Sigmoid colon (tissue), 7 donors: ENCODE data around the gene C6orf89. TPM values are rescaled to one million over a fixed set of nuclear protein-coding genes. Genes with fewer than 3 reads are reported as not detected.

Experiments
- DNase-seq: peaks from one replicate; pipeline ENCODE4 v3.0.0-alpha.2; 2019
- H3K27ac ChIP-seq, 4 donors: fragments of 200-600 bp; sonication (generic); one replicate each; pipeline ENCODE4 v1.5.1; 2016 to 2019; ENCODE audit warnings: mild to moderate bottlenecking in 1 of 4
- H3K27me3 ChIP-seq, 3 donors: fragments of 200-600 bp; sonication (generic); one replicate each; pipeline ENCODE4 v1.5.1; 2019; ENCODE audit warnings: mild to moderate bottlenecking in 1 of 3
- H3K36me3 ChIP-seq, 4 donors: fragments of 200-600 bp; sonication (generic); one replicate each; pipeline ENCODE4 v1.5.1; 2016 to 2019
- H3K4me1 ChIP-seq, 4 donors: fragments of 200-600 bp; sonication (generic); one replicate each; pipeline ENCODE4 v1.5.1; 2017 to 2019
- H3K4me3 ChIP-seq, 4 donors: fragments of 200-600 bp; sonication (generic); one replicate each; pipeline ENCODE4 v1.5.1; 2017 to 2019; ENCODE audit warnings: mild to moderate bottlenecking in 2 of 4, moderate library complexity in 1 of 4
- H3K9me3 ChIP-seq, 4 donors: fragments of 200-600 bp in 3 of 4; sonication (generic) in 3 of 4; one replicate each; pipeline versions ENCODE4 v1.5.1 to v1.6.1; 2013 to 2019
- EP300 ChIP-seq, 4 donors: sonication (generic); formaldehyde crosslinking; IDR thresholded peaks; one replicate each; pipeline ENCODE4 v1.6.1; 2017; ENCODE audit warnings: antibody characterized with exemption in 4 of 4
- POLR2A ChIP-seq, 2 donors: fragments of 450-650 bp; IDR thresholded peaks; one replicate each; pipeline ENCODE4 v1.6.1; 2016; ENCODE audit warnings: antibody characterized with exemption in 2 of 2, mild to moderate bottlenecking in 2 of 2, moderate library complexity in 2 of 2
- POLR2AphosphoS5 ChIP-seq, 4 donors: sonication (generic); formaldehyde crosslinking; IDR thresholded peaks; one replicate each; pipeline ENCODE4 v1.6.1; 2017; ENCODE audit warnings: antibody characterized with exemption in 4 of 4
- WGBS, 2 donors: extraction: QIAGEN DNeasy Blood & Tissue Kit; methylation state at CpG; one replicate each; pipeline ENCODE4 v1.1.7; 2013; 5-methylcytosine and 5-hydroxymethylcytosine counted together
- intact Hi-C: fragments of 100-400 bp; cut with DNase I; formaldehyde crosslinking; loops from one replicate; pipeline ENCODE4 v1.15.1; 2023
- polyA plus RNA-seq, 3 donors: library from polyadenylated mRNA; stranded (reverse); fragments of 200-250 nt; gene quantifications; one replicate each; pipeline ENCODE4 v1.2.3, GENCODE V29; 2013
- total RNA-seq, 4 donors: library from RNA; depleted of rRNA; stranded (reverse); fragments of >200 nt; gene quantifications; one replicate each; pipeline ENCODE4 v1.1.0, GENCODE V29; 2016
- TF ChIP-seq, protein P1 (sequence below), 4 experiments: fragments of 450-650 bp in 3 of 4; fragments of 200-600 bp in 1 of 4; IDR thresholded peaks; one replicate each; pipeline ENCODE4 v1.5.1; 2016 to 2019; ENCODE audit warnings: antibody characterized with exemption in 4 of 4, mild to moderate bottlenecking in 3 of 4, moderate library complexity in 2 of 4
- donor health status: healthy with polysubstance abuse.
- donor health status: Bipolar disorder and iron deficiency.
- donor health status: healthy.

C6orf89 gene
- total and polyA plus RNA-seq, 7 donors = 5.5 to 51.4 (median 37.3) TPM

DNA sequence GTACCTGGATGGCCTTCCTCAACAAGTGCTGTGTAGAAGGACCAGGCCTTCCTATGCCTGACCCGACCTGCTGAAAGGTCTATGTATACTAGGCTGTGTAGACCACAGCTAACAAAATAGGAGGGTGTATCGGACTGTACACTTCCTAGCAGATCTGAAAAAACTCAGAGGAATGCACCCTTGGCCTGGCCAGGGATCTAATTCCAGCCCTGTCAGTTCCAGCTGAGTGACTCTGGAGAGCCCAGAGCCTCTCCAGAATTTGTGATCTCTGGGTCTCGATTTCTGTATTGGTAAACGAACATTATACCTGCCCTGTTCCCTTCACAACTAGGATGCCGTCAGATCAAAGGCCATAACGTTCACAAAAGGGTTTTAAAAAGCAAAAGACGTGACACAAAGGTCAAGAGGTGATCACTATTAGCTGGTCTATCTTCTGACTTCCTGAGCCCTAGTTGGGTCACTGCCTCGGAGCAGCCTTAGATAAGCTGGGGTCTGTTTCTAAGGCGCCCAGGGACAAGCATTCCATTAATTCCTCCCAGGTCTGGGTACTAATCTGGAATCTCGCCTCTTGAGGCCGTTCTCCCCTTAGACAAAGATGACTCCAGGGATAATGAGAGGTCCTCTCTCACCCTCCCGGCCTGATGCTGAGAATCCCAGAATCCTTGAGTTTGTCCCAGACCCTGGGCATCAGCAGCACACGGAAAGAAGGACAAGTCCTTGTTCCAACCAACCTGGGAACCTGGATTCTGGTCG lies 86.3 kb downstream of the C6orf89 start:
- Histone ChIP-seq H3K27me3 (no peaks in the 10 kb centered on the region), H3K27ac (peak overlapping the region in 1 of 4 donors; percentile 47), H3K4me3 (no peak overlapping the region), H3K9me3 (no peaks in the 10 kb centered on the region), H3K36me3 (peaks cover 86 to 100% (median 95%) of the 10 kb centered on the region in 4 donors), H3K4me1 (peaks cover 0 to 13% (median 5%) of the 10 kb centered on the region in 4 donors)
- 83% methylated on average over 14 of the region's 14 CpGs for WGBS, 2 donors
- no peak for DNase-seq
- intact Hi-C loops = no loop called here
- TF ChIP-seq EP300 (IDR thresholded peaks at IDR 0.05) (no peak), POLR2AphosphoS5 (IDR thresholded peaks at IDR 0.05) (no peak), POLR2A (IDR thresholded peaks at IDR 0.05) (no peak)
- TF ChIP-seq, protein P1, sequence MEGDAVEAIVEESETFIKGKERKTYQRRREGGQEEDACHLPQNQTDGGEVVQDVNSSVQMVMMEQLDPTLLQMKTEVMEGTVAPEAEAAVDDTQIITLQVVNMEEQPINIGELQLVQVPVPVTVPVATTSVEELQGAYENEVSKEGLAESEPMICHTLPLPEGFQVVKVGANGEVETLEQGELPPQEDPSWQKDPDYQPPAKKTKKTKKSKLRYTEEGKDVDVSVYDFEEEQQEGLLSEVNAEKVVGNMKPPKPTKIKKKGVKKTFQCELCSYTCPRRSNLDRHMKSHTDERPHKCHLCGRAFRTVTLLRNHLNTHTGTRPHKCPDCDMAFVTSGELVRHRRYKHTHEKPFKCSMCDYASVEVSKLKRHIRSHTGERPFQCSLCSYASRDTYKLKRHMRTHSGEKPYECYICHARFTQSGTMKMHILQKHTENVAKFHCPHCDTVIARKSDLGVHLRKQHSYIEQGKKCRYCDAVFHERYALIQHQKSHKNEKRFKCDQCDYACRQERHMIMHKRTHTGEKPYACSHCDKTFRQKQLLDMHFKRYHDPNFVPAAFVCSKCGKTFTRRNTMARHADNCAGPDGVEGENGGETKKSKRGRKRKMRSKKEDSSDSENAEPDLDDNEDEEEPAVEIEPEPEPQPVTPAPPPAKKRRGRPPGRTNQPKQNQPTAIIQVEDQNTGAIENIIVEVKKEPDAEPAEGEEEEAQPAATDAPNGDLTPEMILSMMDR (IDR thresholded peaks at IDR 0.05) = no peak

GRCh38 chr6:36973190-36973589 lies 87.4 kb downstream of the C6orf89 start:
- H3K4me3 ChIP-seq = no peak overlapping the region
- no peak for TF ChIP-seq POLR2A (IDR thresholded peaks at IDR 0.05)
- TF ChIP-seq, protein P1 (IDR thresholded peaks at IDR 0.05) = no peak
- no peak for TF ChIP-seq POLR2AphosphoS5 (IDR thresholded peaks at IDR 0.05)
- no peak for TF ChIP-seq EP300 (IDR thresholded peaks at IDR 0.05)
- H3K9me3 ChIP-seq = no peaks in the 10 kb centered on the region
- no peaks in the 10 kb centered on the region for H3K27me3 ChIP-seq
- 72 to 87% methylated on average over 1 of the region's 1 CpG for WGBS, 2 donors
- H3K4me1 ChIP-seq = peaks cover 0 to 13% (median 6%) of the 10 kb centered on the region in 4 donors
- no peak for DNase-seq
- peaks cover 92 to 100% (median 98%) of the 10 kb centered on the region in 4 donors for H3K36me3 ChIP-seq
- peak overlapping the region in 2 of 4 donors; percentile 7 to 47 for H3K27ac ChIP-seq
- intact Hi-C loops = no loop called here

GRCh38 chr6:36973647-36974046 lies 87.9 kb downstream of the C6orf89 start:
- 83 to 96% methylated on average over 4 of the region's 4 CpGs for WGBS, 2 donors
- peak in 1 of 4 donors; percentile 6 for TF ChIP-seq POLR2AphosphoS5 (IDR thresholded peaks at IDR 0.05)
- no peak for TF ChIP-seq POLR2A (IDR thresholded peaks at IDR 0.05)
- Histone ChIP-seq H3K27me3 (no peaks in the 10 kb centered on the region), H3K4me3 (no peak overlapping the region), H3K36me3 (peaks cover 88 to 100% (median 96%) of the 10 kb centered on the region in 4 donors), H3K4me1 (peaks cover 0 to 14% (median 7%) of the 10 kb centered on the region in 4 donors), H3K27ac (peak overlapping the region in 2 of 4 donors; percentile 7 to 47), H3K9me3 (no peaks in the 10 kb centered on the region)
- intact Hi-C loops = no loop called here
- no peak for DNase-seq

DNA sequence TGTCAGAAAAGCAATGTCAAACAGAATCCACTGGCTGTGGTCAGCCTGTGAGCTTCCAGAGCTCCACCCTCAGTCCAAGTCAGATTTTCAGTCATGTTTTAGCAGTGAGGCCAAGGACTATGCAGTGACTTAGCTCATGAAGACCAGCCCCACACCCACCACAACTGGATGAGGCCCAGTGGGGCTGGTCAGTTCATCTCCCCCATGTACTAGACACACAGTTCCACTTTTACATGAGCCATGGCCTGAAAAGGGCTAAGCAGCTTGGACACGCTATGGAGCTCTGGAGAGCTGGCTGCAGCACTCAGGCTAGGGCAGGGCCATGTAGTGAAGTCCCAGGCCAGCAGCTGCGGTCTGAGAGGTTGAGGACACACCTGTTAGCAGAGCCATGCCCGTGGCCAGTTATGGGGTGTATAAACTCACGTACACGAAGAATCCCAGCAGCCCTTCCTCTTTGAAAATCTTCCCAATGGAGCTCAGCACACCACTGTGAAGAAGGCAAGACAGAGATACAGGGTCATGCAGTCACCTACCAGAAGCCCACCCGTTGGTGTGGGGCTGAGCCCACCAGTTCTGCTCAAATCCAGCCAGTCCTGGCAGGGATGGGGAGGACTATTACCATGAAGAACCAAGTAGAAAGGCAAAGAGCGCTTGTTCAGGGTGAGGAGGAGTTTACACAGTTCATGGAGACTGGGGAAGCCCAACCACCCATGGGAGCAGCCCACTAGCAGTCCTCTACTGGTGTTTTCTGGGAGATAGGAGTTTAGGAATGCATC lies 89.7 kb downstream of the C6orf89 start:
- no peak overlapping the region for H3K4me3 ChIP-seq
- WGBS, 2 donors = 91 to 95% methylated on average over 7 of the region's 7 CpGs
- H3K9me3 ChIP-seq = no peaks in the 10 kb centered on the region
- peaks cover 0 to 30% (median 24%) of the 10 kb centered on the region in 4 donors for H3K4me1 ChIP-seq
- H3K36me3 ChIP-seq = peaks cover 71 to 82% (median 79%) of the 10 kb centered on the region in 4 donors
- no peaks in the 10 kb centered on the region for H3K27me3 ChIP-seq
- TF ChIP-seq POLR2AphosphoS5 (IDR thresholded peaks at IDR 0.05) = no peak
- TF ChIP-seq POLR2A (IDR thresholded peaks at IDR 0.05) = no peak
- TF ChIP-seq EP300 (IDR thresholded peaks at IDR 0.05) = no peak
- TF ChIP-seq, protein P1 (IDR thresholded peaks at IDR 0.05) = no peak
- H3K27ac ChIP-seq = peak overlapping the region in 1 of 4 donors; percentile 19
- no peak for DNase-seq
- intact Hi-C loops = no loop called here

GRCh38 chr6:36976007-36976264 lies 90.2 kb downstream of the C6orf89 start:
- peak overlapping the region in 1 of 4 donors; percentile 19 for H3K27ac ChIP-seq
- 92 to 96% methylated on average over 4 of the region's 4 CpGs for WGBS, 2 donors
- intact Hi-C loops = no loop called here
- peaks cover 66 to 77% (median 73%) of the 10 kb centered on the region in 4 donors for H3K36me3 ChIP-seq
- TF ChIP-seq, protein P1 (IDR thresholded peaks at IDR 0.05) = no peak
- no peak for TF ChIP-seq POLR2AphosphoS5 (IDR thresholded peaks at IDR 0.05)
- TF ChIP-seq EP300 (IDR thresholded peaks at IDR 0.05) = no peak
- TF ChIP-seq POLR2A (IDR thresholded peaks at IDR 0.05) = no peak
- H3K4me1 ChIP-seq = peaks cover 0 to 35% (median 29%) of the 10 kb centered on the region in 4 donors
- no peaks in the 10 kb centered on the region for H3K27me3 ChIP-seq
- H3K4me3 ChIP-seq = no peak overlapping the region
- no peak for DNase-seq
- H3K9me3 ChIP-seq = no peaks in the 10 kb centered on the region
